DND-41 (cell line): ENCODE data around the gene SLC17A8.

Experiments used
- EZH2 ChIP-seq: IDR thresholded peaks from 3 replicates; pipeline ENCODE4 v1.6.1; 2012; ENCODE audit warnings: borderline replicate concordance, low read depth, mild to moderate bottlenecking, moderate library complexity, low read length, inconsistent platforms; ENCODE audit not compliant: severe bottlenecking
- TF ChIP-seq, protein P1 (sequence below): IDR thresholded peaks from 2 replicates; pipeline ENCODE4 v1.5.1; 2012; ENCODE audit warnings: borderline replicate concordance, low read length, moderate library complexity, mild to moderate bottlenecking; ENCODE audit not compliant: poor library complexity, severe bottlenecking; ENCODE audit errors: extremely low read depth

DNA sequence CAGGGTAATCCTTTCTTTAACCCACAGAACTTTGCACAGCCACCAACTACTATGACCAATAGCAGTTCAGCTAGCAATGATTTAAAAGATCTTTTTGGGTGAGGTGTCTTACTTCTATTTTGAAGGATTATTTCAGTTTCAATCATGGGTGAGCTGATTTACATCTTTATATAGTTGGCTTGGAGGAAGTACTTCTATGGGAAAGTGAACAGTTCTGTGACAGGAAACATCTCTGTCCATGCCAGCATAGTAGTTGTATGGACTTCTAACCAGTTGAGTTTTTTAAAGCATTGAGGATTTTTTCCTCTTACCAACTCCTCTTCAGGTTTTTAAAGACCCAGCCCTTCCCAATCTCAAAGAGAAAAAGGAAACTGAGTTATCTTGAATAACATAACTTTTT is 17.8 kb upstream of the SLC17A8 start:
- TF ChIP-seq, protein P1, sequence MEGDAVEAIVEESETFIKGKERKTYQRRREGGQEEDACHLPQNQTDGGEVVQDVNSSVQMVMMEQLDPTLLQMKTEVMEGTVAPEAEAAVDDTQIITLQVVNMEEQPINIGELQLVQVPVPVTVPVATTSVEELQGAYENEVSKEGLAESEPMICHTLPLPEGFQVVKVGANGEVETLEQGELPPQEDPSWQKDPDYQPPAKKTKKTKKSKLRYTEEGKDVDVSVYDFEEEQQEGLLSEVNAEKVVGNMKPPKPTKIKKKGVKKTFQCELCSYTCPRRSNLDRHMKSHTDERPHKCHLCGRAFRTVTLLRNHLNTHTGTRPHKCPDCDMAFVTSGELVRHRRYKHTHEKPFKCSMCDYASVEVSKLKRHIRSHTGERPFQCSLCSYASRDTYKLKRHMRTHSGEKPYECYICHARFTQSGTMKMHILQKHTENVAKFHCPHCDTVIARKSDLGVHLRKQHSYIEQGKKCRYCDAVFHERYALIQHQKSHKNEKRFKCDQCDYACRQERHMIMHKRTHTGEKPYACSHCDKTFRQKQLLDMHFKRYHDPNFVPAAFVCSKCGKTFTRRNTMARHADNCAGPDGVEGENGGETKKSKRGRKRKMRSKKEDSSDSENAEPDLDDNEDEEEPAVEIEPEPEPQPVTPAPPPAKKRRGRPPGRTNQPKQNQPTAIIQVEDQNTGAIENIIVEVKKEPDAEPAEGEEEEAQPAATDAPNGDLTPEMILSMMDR: no peak
- no peak for TF ChIP-seq EZH2
